ENCODE results near the gene SPAG7. TPM values are rescaled to one million over a fixed set of nuclear protein-coding genes. Genes with fewer than 3 reads are reported as not detected.
A peak's percentile ranks its signal among the peaks of the same experiment; 100 is the strongest.

SPAG7 gene
- total RNA-seq, 4 donors from 2014 or later: 78.6 to 114 (median 91.0) TPM

GRCh38 chr17:4972322-4972721 lies 4.7 kb upstream of the SPAG7 start:
- peaks cover 41 to 55% of the 10 kb centered on the region in 2 donors for H3K4me1 ChIP-seq
- TF ChIP-seq POLR2A (IDR thresholded peaks at IDR 0.05): no peak
- TF ChIP-seq CTCF (IDR thresholded peaks at IDR 0.05 in 4 of 5, conservative IDR thresholded peaks at IDR 0.05 in 1 of 5): no peak
- H3K4me3 ChIP-seq: no peak overlapping the region
- intact Hi-C loops (cut with DNase I; ENCODE audit: low total_unique reads): no loop called here
- peaks cover 0 to 50% of the 10 kb centered on the region in 2 donors for H3K36me3 ChIP-seq
- no peaks in the 10 kb centered on the region for H3K9me3 ChIP-seq
- H3K27ac ChIP-seq: peak overlapping the region; percentile 88 to 95 (median 94)
- H3K27me3 ChIP-seq: no peaks in the 10 kb centered on the region
- DNase-seq (peak in 1 of 2 donors; percentile 22), ATAC-seq (no peak)
- in situ Hi-C loops (cut with MboI; ENCODE audit: low sequenced_read_pairs in 4 of 4): no loop called here

- in situ Hi-C loops (cut with MboI; ENCODE audit: low sequenced_read_pairs in 4 of 4) (no loop called here), intact Hi-C loops (cut with DNase I; ENCODE audit: low total_unique reads) (no loop called here)
- no peak overlapping the region for H3K4me3 ChIP-seq
- ATAC-seq (no peak), DNase-seq (peak in 1 of 2 donors; percentile 18)
- H3K9me3 ChIP-seq: no peaks in the 10 kb centered on the region
- peak overlapping the region; percentile 88 to 95 (median 94) for H3K27ac ChIP-seq
- no peaks in the 10 kb centered on the region for H3K27me3 ChIP-seq
- H3K4me1 ChIP-seq: peaks cover 41 to 55% of the 10 kb centered on the region in 2 donors
- H3K36me3 ChIP-seq: peaks cover 0 to 45% of the 10 kb centered on the region in 2 donors
- TF ChIP-seq CTCF (IDR thresholded peaks at IDR 0.05 in 4 of 5, conservative IDR thresholded peaks at IDR 0.05 in 1 of 5) (no peak), POLR2A (IDR thresholded peaks at IDR 0.05) (no peak)
Observed at GRCh38 chr17:4971826-4972225, 4.2 kb upstream of the SPAG7 start.

- intact Hi-C loops (cut with DNase I; ENCODE audit: low total_unique reads): no loop called here
- H3K36me3 ChIP-seq: peaks cover 0 to 36% of the 10 kb centered on the region in 2 donors
- in situ Hi-C loops (cut with MboI; ENCODE audit: low sequenced_read_pairs in 4 of 4): no loop called here
- TF ChIP-seq POLR2A (IDR thresholded peaks at IDR 0.05) (no peak), CTCF (IDR thresholded peaks at IDR 0.05 in 4 of 5, conservative IDR thresholded peaks at IDR 0.05 in 1 of 5) (no peak)
- H3K9me3 ChIP-seq: no peaks in the 10 kb centered on the region
- H3K4me1 ChIP-seq: peaks cover 55 to 65% of the 10 kb centered on the region in 2 donors
- H3K27ac ChIP-seq: peak overlapping the region; percentile 88 to 94 (median 92)
- H3K4me3 ChIP-seq: no peak overlapping the region
- H3K27me3 ChIP-seq: no peaks in the 10 kb centered on the region
- no peak for ATAC-seq
- no peak for DNase-seq
Observed at GRCh38 chr17:4970273-4970672, 2.7 kb upstream of the SPAG7 start.

GRCh38 chr17:4969551-4970173 lies 2.0 kb upstream of the SPAG7 start:
- Histone ChIP-seq H3K4me1 (peaks cover 53 to 59% of the 10 kb centered on the region in 2 donors), H3K27me3 (no peaks in the 10 kb centered on the region), H3K36me3 (peaks cover 0 to 36% of the 10 kb centered on the region in 2 donors), H3K9me3 (no peaks in the 10 kb centered on the region), H3K4me3 (no peak overlapping the region), H3K27ac (peak overlapping the region; percentile 88 to 94 (median 92))
- no peak for TF ChIP-seq POLR2A (IDR thresholded peaks at IDR 0.05)
- TF ChIP-seq CTCF (IDR thresholded peaks at IDR 0.05 in 4 of 5, conservative IDR thresholded peaks at IDR 0.05 in 1 of 5): no peak
- in situ Hi-C loops (cut with MboI; ENCODE audit: low sequenced_read_pairs in 4 of 4): no loop called here
- intact Hi-C loops (cut with DNase I; ENCODE audit: low total_unique reads): no loop called here
- ATAC-seq (no peak), DNase-seq (peak in 1 of 2 donors; percentile 28)

Measured in gastrocnemius medialis (tissue), 4 donors.